Activated CD4-positive, alpha-beta T cell treated with anti-CD3 and anti-CD28 coated beads, Interleukin-2, Interleukin-6, amounts not matched to agents 100 ng/mL and 50 ng/mL, durations not matched to agents 16 hours and 8 hours (primary cell): Measurements from ENCODE around the gene DCAF15.
"Not testable (repeated sequence)": the region's sequence is repeated elsewhere in the genome, so short reads cannot be mapped to it uniquely, and the experiment has no call there.

Experiments
- DNase-seq: peaks from one replicate; pipeline ENCODE4 v3.0.0-alpha.2; 2020

Gene DCAF15

DNA sequence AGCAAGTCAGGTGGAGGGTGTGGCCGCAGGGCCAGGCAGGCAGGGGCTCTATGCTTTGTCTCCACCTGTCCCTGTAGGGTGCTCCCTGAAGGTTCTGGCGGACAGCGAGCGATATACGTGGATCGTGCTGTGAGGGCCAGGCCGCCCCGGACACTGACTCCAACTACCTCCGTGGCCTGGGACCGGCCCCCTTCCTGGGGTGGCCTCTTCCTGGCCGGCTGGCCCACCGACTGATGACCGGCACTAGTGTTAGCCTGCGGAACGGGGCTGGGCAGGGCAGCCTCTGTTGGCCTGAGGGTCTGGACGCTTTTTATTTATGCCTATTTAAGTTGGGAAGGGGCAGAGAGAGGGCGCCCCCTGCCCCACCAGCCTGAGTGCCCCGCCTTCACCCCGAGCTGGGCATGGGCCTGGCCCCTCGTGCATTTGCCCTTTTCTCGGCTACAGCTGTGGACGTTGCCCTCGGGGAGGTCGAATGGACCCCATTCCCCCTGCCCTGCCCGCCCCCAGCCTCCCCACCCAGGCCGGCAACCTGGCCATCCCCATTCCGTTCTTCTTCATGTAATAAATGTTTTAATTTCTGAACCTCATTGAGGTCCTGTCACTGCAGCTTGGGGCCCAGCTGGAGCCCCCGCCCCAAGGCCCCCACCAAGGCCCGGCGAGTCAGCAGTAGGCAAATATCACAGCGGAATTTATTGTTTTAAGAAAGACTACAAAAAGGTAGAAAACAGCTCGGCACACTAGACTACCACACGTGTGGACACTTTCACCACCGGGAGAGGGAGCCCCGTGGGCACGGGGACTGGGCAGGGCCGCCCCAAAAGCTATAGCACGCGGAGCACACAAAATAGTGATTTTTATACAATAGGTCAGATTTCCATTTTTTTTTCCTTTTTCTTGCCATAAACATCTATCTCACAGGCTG lies 8.8 kb downstream of the DCAF15 start:
- DNase-seq = no peak

DNA sequence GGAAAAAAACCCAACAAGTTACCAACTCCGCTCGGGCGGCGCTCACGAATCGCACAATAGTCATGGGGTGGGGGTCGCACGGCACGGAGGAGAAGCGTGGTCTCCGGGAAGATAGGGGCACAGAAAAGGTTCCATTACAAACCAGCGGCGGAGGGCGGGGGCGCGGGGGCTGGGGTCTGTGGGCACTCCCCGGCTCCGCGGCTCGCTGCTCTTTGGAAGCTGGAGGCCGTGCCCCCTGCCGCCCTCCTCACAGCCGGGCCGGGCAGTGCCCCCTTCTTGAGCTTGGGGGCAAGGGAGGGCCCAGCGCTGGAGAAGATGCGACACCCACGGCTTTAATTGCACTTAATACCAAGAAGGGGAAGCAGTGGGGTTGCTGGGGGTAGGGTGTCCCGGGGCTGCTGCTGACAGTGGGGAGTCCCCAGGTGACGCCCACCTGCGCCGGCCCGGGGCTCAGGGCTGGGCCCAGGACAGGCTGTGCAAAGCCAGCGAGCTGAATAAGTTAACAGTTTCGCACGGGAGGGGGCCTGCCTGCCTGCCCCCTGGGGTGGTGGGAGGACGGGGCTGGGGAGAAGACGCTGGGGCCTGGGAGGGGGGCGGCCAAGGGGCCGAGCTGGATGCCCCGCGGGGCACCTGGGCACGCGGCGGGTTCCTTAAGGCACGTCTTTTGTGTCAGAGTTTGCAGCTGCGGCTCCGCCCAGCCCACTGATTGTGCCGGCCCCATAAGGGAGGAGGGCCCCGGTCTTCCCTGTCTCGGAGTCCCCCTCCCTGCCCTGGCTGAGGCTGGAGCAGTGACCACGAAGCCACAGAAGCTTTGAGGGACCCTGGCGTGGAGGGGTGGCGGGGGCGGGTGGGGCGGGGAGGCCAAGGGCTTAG lies 9.8 kb downstream of the DCAF15 start:
- DNase-seq = no peak

DNA sequence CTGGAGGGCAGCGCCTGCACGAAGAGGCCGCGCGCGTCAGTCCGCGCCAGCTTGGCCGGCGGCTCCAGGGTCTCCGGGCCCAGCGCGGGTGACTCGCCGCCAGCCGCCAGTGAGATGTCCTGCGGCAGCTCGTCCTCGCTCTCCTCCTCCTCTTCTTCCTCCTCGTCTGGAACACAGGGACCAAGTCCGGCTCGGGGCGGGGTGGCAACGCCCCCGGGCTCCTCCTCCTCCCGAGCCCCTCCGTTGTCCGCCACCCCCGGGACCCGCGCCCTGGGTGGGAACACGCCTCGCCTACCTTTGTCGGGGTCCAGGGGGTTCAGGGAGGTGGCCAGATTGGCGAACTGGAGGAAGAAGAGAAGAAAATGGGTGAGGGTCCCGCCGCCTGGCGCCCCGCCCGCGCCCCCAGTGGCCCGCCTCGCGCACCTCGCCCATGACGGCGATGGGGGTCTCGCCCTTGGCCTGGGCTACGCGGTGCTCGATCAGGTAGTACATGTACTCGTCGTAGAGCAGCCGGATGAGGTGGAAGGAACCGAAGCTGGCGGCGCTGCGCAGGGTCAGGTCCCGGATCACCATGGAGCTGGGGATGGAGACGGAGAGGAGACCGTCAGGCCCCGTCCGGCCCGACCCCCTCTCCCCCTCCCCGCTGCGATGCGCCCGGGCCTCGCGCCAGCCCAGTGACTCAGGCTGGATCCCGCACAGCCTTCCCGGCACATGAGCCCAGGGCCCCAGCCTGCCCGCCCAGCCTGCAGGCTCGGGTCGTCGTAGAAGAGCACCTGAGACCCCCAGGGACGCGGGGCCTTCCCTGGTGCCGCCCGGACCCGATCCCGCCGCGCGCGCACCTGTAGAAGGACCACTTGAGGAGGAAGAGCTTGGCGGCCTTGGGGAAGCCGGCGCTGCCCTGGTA lies 10.6 kb downstream of the DCAF15 start:
- DNase-seq = no peak

DNA sequence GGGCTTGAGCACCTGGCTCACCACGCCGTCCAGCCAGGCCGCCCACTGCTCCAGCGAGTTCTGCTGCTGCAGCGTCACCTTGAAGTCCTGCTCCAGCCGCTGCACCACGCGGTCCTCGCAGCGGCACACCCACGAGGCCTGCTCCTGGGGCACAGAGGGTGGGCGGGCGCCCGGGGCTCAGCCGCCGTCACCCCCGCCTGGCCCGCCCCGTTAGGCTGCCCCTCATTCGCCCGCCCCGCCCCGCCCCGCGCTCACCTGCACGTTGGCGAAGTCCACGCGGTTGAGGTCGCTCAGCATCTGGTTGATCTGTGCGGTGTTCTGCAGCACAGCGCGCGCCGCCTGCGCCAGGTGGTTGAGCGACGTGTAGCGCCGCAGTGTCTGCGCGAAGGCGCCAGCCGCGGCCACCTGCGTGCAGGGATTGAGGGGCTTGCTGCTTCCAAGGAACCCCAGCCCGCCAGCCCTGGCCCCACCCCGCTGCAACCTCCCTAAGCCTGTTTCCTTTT lies 11.3 kb downstream of the DCAF15 start:
- DNase-seq = no peak

DNA sequence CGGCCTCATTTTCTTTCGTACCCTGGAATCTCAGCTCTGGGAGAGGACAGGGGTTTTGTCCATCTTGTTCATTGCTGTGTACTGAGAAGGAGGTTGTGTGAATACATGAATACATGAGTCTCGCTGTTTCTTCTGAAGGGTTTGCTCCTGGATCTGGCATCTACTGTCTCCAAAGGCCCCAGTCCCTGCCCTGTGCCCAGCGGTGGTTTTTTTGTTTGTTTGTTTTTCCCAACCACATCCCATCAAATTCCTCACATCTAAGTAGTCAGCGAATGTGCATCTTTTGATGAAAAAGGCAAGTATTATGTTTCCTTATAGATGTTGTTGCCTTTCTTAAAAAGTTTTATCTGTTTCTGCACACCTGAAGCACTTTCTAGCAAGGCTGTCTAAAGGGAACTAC lies 12.5 kb downstream of the DCAF15 start:
- DNase-seq = no peak

DNA sequence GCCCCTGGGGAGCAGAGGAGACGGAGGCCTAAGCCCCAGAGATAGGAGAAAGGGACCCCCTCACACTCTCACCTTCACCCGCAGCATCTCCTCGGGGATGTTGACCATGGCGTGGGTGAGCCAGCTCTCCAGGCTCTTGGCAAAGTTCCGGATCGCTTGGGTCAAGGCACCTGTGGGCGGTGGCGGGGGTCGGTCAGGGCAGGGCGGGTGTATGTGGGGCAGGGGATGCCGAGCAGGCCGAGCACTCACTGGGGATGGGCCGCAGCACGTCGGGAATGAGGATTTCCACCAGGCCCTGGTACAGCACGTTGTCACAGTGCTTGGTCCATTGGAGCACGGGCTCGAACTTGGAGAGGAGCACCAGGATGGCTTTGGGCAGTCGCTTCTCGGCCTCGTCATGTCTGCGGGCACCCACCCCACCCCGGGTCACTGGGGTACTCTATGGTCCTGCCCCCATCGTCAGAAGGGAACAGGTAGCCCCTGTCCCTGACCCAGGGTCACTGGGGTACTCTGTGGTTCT lies 13.1 kb downstream of the DCAF15 start:
- no peak for DNase-seq

DNA sequence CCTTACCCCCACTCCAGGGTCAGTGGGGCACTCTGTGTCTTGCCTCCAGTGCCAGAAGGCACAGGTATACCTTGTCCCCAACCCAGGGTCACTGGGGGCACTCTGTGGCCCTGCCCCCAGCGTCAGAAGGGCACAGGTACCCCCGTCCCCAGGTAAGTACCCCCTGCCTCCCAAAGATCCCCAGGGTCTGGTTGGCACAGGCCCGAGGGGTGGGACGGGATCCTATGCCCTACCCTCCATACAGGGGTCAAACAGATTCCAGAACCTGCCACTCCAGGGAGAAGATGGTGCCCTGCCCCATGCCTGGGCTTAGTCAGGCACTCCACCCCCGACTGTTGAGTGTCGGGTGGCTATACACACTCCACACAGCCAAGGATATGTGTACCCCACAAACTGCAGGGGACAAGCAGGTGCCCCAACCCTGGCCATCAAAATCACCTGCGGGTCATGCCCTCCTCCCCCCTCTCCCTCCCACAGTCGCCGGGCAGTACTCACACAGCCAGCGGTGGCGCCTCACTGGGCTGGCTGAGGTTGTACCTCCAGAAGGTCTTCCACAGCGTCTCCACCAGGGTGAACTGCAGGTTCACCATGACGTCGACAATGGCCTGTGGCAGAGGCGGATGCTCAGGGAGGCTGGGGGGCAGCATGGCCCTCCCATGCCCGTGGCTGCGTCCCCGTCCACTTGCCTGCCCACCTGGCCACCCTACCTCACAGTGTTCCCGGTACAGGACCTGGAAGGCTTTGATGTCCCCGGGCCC lies 13.8 kb downstream of the DCAF15 start:
- no peak for DNase-seq

DNA sequence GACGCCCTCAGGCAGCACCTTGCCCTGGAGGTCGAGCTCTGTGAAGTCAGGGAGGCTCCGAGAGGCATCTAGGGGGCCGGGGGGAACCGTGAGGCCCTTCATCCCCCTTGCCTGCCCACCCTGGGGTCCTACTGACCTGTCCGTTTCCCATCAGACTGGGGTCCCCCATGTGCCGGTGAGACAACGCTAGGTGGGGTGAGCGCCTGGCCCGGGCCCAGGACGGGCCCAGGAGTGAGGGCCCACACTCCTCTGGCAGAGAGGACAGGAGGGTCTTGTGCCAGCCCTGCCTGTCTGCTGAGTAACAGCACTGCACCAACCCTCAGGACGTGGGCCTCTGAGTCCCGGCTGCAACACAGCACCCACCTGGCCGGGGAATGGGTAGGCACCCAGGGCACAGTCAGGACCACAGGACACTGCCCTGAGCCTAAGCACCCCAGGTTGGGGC lies 14.4 kb downstream of the DCAF15 start:
- no peak for DNase-seq

DNA sequence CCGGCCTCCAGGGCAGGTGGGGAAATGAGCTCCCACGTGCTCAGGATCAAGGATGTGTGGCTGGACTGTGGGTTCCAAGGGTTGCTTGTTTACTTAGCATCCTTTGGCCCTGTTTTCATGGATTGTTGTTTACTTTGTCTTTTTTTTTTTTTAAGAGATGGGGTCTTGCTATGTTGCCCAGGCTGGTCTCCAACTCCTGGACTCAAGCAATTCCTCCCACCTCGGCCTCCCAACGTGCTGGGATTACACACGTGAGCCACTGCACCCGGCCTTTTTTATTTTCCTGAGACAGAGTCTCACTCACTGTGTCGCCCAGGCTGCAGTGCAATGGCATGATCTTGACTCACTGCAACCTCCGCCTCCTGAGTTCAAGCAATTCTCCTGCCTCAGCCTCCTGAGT lies 14.9 kb downstream of the DCAF15 start:
- not testable (repeated sequence) for DNase-seq

DNA sequence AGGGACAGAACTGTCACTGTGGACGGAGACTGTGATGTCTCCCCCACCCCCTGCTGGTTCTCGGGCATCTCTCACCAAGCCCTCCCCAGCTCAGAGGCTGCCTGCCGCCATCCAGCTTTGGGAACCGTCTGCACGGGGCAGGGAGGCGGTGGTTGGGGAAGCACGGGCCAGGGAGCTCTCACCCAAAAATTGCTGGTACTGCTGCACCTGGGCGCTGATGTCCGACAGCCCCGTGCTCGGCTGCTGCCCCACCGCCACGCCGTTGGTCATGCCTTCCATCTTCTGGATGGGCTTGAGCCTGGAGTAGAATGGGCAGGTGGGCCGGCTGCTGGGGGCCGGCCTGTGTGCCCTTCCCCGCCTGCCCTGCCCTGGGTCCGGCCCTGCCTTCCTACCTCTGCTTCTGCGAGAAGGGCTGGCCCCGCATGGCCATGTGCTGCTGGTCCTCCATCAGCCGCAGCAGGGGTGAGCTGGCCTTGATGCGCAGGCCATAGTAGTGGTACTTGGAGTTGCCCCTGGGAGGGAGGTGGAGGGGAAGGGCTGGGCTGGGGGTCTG lies 16.1 kb downstream of the DCAF15 start:
- DNase-seq = no peak

DNA sequence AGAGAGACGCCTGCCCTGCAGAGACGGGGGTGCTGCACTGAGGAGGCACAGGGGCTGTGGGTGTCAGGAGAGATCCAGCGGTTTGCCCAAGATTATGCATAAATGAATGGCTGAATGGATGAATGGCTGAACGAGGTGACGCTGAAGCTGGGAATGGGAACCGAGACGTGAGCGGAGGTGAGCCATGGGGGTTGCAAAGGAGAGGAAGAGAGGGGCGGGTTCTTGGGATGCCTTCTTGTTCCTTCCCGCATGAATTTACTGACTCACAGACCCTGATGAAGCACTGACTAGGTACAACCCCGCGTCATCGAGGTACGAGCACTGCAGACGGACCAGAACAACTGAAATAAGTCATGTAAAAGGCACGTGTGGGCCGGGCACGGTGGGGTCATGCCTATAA lies 16.7 kb downstream of the DCAF15 start:
- no peak for DNase-seq

DNA sequence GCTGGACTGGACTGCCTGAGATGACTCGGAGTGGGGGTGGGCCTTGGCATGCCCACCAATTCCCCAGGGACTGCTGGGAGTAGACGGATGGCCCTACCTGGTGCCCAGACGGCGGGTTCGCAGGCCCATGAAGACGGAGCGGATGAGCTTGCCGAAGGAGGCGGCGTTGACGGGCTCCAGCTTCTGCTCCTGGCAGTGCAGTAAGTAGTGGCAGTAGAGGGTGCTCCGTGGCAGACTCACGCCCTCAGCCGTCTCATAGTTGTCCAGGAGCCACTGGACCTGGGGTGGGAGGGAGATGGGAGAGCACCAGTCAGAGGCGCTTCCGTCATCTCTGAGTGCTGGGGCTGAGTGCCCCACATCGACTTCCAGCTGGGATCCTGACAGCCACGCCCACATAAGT lies 17.6 kb downstream of the DCAF15 start:
- DNase-seq = no peak

DNA sequence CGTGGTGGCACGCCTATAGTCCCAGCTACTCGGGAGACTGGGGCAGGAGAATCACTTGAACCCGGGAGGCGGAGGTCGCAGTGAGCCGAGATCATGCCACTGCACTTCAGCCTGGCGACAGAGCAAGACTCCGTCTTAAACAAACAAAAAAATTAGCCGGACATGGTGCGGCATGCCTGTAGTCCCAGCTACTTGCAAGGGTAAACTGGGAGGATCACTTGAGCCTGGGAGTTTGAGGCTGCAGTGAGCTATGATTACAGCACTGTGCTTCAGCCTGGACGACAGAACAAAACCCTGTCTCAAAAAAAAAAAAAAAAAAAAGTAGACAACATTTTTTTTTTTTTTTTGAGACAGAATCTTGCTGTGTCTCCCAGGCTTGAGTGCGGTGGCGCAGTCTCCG lies 19.6 kb downstream of the DCAF15 start:
- not testable (repeated sequence) for DNase-seq

DNA sequence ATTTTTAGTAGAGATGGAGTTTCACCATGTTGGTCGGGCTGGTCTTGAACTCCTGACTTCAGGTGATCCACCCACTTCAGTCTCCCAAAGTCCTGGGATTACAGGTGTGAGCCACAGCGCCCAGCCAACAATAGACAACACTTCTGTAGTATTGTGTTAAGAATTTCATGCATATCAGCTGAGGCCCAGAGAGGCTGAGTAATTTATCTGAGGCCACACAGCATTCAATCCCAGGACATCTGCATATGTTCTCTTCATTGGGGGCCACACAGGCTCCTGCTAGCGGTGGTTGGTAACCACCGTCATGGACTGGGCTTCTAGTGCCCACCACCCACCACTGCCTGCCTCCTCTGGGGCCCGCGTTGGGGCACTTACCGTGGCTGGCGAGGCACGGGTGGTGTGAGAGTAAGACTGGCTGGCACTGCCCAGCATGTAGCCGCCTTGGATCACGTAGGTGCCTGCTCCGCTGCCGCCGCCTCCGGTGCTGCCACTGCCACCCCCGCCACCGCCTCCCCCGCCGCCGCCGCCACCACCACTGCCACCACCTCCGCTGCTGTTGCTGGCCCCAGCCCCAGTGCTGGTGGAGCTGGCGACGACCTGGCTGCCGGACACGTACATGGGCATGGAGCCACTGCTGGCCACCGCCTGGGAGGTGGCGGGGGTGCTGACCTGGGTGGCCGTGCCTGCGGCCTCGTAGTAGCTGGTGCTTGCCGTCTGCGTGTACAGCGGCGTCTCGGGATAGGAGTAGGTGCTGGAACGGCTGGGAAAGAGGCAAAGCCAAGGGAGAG lies 20.3 kb downstream of the DCAF15 start:
- DNase-seq = no peak

DNA sequence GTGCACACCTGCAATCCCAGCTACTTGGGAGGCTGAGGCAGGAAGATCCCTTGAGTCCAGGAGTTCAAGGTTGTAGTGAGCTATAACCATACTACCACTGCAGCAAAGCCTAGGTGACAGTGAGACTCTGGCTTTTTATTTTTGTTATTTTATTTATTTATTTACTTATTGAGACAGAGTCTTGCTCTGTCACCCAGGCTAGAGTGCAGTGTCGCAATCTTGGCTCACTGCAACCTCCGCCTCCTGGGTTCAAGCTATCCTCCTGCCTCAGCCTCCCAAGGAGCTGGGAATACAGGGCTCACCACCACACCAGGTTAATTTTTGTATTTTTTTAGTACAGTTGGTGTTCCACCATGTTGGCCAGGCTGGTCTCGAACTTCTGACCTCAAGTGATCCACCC lies 21.2 kb downstream of the DCAF15 start:
- DNase-seq = not testable (repeated sequence)

DNA sequence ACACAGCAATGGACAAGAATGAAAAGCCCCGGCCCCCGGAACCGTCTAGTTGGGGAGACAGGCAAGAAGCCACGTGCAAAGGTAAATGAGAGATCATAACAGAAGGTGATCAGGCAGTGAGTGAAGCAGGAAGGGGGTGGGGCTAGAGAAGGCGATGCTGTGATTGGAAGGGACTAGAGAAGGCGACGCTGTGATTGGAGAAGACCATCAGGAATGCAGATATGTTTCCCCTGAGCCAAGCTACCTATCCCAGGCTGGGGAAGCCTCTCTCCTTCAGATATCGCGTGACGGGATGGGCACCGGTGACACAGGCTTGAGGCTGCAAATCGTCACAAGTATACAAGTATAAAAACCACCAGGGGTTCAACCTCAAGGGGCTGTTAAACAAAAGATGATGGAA lies 21.8 kb downstream of the DCAF15 start:
- peak; percentile 39 for DNase-seq

DNA sequence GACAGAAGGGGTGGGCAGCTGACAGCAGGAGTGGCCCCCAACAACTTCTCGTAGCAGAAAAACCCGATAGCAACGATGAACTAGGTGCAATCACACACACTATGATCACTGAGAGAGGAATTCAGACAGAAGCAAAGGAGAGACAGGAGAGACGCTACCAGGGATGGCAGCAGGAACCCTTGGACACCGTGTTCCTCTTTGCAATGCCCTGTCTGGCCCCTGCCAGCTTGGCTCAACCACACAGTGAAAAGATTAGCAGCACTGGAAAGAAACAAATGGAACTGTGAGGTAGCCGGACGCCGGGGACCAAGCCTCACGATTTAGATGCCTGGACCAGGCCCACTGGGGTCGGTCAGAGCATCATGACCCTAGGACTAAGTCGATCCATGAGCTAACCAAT lies 23.6 kb downstream of the DCAF15 start:
- no peak for DNase-seq

DNA sequence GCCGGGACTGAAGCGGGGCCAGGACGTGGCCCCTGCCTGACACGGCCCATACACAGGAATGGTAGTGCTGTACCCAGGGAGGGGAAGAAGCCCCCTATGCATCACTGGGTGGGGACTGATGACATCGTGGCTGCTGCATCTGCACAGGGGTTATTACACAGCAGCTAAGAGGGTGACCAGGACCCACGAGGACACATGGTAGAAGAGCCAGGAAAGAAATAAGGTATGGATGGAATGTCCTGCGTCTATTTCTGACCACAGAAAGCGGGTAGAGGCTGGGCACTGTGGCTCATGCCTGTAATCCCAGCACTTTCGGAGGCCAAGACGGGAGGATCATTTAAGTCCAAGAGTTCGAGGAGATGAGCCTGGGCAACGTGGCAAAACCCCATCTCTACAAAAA lies 24.1 kb downstream of the DCAF15 start:
- no peak for DNase-seq

DNA sequence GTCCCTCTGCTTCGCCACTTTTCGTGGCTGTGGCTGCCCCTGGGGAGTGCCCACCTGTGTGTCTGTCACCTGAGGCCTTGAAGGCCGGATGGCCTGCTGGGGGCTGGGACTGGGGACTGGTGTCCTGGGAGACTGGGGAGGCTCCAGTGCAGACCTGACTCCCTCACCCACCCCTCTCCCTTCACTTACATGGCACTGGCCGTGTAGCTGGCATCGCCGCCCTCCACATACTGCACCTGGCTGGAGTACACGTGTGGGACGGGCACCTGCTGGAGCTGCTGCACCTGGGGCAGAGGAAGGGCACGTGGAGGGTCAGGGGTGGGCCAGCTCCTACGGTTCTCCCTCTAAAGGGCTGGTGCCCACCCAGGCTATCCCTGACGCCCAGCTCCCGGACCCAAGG lies 25.5 kb downstream of the DCAF15 start:
- no peak for DNase-seq
